ENCODE measurements around the gene ZNF214.

Gene ZNF214

DNA sequence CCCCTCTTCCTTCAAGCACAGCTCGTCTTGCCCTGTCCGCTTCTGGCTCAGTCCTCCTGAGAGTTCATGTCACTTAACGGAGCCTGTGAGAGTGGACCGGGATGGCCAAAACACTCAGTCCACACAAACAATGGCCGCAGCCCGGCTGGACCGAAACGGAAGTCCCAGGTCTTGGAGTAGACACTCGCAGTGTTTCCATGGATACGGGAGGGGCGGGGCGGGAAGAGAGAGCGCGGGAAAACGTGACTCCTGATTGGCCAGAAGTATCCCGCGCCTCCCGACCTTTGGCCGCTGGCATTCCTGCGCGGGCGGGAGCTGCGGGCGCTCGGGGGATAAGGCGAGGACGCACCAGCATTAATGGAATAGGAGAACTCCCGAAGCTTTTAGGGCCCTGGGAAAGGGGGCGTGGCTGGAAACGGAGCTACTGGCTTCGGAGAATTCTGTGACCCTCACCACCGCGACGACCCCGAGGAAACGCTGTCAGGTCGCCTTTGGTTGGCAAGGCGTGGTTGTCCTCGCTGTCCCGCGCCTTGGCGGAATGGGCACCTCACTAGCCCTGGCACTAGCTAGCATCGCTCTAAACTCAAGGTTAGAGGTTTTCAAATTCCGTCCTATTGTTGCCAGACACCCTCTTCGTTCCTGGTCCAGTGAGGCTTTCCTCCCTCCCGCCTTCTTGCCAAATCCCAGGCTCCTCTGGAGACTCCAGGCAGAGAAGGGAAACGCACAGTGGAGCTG, at the start of gene ZNF214, which contains the start of gene NLRP14:
ZNF214 (minus strand) TSS at position 164 of the 735 bp plus-strand sequence. CDS start 17,511 bp downstream, outside the sequence.
NLRP14 (plus strand) TSS at position 297 of the 735 bp plus-strand sequence. CDS start 18,108 bp downstream, outside the sequence.
- peak; percentile 88 for DNase-seq

DNA sequence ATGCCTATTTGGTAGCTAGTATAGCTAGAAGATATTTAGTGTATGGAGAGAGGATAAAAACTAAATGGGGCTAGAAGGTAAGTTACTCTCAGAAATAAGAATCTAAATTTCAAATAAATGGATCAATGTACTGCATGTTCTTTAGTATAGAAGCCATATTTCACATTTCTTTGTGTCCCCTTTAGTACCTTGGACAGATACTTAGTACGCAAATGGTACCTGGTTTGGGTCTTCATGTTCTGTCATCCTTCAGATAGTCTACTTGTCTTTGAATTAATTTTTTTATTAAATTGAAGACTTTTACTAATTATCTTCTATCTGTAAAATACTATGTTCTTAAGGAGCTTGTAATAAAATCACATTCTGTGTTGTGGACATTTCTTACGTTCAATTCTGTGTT, 42.4 kb upstream of the ZNF214 start:
- DNase-seq, result no peak

DNA sequence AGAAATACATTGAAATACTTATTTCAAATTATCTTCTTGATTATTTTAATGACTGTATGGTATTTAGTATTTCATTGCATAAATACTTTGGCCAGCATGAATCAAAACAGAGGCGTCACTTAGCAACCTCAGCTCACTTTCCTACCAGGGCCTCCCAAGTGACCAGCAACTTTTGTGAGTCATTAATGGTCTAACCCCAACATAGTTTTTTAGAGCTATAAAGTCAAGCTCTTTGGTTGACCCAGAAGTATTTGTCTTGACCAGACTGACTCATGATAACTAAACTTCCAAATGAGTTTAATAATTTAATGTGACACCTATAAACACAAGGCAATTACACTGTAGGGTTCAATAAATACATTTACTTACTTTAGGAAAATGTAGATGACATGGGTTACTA, 40.7 kb upstream of the ZNF214 start:
- no peak for DNase-seq

DNA sequence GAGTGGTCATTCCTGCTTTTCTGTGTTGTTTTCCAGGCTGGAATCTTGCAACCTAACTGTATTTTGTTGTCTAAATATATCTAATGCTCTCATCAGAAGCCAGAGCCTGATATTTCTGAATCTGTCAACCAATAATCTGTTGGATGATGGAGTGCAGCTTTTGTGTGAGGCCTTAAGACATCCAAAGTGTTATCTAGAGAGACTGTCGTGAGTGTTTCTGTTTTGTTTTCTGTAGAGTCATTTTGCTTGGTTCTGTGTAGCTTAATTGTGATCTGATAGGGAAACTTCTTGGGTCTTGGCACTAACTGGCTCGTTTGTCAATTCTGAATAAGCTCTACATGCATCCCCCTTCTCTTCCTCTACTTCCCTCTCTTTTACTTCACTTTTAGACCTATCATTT, 37.5 kb upstream of the ZNF214 start:
- DNase-seq, result no peak

DNA sequence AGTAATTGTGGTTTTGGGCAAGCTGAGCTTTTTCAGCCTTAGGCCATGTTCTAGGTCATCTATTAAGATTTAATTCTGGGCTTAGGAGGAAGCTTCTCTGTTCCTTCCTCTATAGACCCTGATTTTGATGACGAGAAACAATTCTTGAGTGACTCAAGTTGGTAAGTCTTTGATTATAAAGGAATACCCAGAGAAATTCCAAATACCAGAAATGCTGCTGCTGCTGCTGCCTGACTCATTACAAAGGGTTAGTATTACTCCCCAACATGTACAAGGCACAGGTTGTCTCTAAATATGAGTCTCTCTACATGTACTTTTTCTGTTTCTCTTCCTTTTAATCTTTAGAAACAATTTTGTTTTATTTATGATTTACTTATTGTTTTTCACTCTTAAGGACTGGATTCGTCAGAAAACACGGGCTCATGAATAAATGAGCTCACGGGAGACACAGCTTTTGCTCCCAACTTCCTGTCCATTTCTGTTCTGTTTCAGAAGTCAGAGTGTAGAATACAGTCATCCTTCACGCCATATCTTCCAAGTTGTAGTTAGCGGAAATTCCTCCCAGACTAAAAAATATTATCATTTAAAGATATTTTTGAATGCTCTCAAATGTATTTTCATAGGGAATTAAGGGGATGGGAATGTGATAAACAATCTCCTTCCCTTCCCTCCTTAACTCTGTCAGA, 36.8 kb upstream of the ZNF214 start:
- DNase-seq, result no peak

DNA sequence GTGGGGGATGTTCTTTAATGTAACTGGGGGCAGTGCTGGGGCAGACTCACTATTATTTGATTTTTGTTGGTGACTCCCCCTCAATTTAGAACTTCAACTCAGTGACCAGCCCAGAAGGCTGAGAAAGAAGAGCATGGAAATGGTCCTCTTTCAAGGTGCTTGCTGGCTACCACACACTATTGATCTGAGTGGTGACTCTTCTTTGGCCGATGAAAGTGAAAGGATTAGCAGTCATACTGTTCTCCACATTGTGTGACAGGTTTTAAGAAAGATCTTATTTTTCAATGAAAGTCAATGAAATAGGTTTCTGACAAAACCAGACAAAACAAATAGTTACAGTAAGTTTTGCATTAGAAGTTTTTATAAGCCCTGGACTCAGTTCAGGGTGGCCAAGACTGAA, 30.0 kb upstream of the ZNF214 start:
- no peak for DNase-seq

DNA sequence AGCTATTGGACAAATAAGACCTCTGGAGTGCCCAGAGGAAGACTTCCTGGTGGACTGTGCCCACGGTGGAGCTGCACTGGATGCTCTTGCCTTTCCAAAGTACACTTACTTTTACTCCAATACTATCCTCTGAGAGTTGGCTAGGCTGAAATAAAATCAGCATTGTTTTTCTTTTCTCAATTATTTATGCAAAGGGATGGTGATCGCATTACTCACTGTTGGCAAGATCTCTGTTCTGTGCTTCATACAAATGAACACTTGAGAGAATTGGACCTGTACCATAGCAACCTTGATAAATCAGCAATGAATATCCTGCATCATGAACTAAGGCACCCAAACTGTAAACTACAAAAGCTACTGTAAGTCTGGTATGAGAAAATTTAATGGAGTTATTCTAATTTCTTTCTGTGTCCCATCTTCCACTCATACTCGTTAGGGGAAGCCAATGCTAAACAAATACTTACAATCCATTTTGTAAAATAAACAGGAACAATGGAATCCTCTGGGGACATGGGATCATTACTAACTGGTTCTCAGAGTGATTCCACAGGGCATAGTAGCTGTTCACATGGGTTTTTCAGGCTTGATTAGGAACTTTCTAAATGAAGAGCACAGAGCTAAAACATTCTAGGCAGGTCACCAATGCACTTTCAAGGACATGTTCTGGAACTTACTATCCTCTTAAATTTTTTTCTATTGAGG, 26.5 kb upstream of the ZNF214 start:
- DNase-seq, result no peak

DNA sequence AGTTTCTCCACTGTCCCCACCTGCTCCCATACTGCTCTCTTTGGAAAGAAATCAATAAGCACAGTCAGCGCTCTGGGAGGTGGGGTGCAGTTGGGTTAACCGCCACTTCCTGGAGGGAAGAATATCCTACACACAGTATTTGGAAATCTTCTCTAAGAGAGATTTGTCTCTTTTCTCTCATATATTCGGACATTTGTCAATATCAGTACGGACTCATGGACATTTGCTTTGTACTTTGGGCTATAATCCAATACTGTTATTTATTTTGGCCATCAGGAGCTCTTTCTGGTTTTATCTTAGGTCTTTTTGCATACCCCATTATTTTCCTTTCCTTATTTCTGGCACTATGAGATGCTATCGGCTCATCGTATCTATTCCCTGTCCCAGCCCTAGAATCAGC, 13.9 kb upstream of the ZNF214 start:
- no peak for DNase-seq

DNA sequence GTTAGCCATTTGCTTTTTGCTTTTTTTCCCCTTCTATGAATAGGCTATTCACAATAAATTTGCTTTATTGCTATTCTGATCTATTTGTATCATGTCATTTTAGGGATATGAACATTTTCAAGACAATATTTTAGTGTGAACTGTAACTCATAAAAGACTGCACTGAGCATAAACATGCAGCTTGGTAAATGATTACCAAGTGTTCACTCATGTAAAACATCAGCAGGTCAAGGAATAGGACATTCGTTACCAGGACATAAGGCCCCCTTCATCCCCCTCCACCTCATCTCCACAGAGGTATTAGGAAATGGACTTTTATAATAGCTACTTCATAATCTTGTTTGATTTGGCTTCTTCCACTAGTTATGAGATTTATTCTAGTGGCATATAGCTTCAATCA, 12.5 kb upstream of the ZNF214 start:
- no peak for DNase-seq

DNA sequence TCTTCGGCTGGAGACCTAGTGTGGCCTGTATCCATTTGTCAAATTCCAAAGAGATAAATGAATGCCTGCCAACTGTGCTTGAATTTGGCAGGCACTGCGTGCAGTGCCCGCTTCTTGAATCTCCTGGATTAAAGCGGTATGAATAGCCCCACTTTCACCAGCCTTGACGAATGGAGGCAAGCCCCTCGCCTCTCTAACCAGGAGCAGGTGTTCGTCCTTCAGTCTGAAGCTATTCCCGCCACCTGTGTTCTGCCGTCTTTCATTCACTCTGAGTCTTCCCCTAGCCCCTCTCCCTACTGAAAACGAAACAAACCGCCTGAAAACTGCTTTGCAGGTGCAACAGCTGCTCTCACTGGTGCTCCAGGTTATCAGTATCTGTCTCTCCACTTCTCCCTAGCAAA, 11.3 kb upstream of the ZNF214 start:
- peak; percentile 20 for DNase-seq

DNA sequence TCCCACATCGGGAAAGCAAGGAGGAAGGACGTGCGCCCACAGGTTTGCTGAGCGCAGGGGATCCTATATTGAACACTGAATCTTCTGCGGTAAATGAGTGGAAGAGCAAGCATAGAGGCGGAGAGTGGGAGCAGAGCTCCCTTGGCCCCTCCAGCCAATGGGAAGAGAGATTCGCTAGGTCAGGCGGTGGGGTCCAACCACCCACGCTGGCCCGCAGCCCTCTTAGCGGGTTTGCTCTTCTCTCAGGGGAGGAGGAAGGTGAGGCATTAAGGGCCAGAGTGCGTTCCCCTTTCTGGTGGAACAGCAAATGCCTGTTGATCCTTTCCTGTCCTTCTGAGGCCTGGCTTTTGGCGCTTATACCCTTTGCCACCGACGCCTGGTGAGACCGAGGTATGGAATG, 10.7 kb upstream of the ZNF214 start:
- no peak for DNase-seq

DNA sequence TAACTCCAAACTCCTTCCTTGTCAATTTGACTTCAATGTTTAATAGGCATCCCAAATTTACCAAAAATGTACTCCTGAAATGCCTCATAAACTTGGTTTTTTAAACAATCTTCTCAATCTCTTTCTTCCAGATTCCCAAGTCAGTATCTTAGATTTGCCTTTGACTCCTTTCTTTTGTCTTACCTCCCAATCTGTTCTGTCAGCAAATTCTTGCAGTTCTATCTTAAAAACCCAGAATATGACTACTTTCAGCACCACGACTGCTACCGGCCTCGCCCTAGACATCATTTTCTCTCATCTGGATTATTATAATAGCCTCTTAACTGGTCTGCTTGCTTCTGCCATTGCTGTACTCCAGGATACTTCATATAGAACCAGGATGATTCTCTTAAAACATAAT, 8.0 kb upstream of the ZNF214 start:
- DNase-seq, result no peak

DNA sequence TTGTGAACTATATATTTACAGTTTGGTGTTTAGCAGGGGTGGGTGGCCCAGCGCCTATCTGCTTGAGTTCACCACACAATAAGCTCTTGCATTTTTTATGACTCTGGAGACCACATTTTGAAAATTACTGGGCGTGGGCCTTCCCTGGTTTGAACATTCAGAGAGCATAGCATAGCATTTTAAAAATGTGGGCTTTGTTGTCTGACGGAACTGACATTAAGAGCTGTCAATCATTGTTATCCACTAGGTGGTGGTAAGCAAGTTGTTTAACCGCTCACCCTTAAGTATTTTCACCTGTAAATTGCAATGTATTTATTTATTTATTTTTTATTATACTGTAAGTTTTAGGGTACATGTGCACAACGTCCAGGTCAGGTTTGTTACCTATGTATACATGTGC, 1.2 kb upstream of the ZNF214 start:
- no peak for DNase-seq

DNA sequence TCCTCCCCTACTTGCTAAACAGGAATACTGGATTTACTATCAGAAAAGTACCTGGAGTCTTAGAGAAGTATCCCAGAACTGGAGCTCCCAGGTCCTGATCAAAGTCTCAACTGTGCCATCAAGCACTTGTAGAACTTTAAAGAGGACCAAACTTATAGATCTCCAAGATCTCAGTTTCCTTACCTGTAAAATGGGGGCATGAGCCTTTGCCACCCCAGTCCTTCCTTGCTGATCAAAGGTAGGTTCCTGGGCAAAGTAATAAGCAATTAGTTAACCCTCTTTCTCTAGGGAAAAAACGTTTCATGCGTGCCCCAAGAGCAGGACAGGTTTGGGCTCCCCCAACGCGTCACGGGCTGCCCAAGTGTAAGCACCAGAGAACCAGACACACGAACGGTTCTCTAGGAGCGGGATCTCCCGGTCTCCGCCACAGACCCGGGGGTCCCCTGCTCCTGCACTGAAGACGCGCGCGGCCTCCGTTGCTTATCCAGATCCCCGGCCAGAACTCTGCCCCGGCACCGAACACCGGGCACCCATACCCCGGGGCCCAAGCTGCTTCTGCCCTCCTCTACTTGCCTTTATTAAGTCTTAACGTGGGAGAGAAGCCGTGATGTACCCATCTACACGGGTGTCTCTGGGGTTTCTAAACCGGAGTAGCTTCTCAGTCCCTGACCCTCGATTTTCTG, 505 bp downstream of the ZNF214 start:
- no peak for DNase-seq

DNA sequence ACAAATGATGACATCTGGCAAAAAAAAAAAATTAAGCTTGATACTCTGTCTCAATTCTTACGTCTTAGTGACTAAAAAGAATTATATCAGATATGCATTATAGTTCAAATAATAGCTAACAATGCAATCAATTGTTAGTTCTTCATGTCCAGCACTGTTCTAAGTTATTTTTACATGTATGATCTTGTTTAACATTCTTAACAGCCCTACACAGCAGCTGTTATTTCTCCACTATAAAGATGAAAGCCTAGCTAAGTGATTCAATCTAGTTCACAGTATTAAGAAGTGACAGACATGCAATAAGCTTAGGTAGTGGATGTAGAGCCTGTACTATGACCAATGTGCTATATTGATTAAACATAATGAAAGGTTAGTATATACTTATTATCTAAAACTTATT, 4.1 kb downstream of the ZNF214 start:
- no peak for DNase-seq

DNA sequence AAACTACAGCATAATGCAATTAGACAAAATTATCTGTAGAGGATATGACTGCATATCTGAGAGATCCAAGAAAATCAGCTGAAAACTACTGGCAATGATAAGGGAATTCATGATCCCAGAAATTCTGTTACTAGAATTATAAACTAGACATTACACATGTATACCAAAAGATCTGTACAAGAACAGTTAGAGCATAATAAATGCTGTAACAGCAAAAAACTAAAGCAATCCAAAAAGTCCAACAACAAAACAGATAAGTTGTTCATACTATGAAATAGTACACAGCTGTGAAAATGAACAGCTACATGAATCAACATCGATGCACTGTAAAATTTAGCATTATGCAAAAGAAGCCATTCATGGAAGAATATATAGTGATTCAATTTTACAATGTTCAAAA, 6.0 kb downstream of the ZNF214 start:
- DNase-seq, result no peak

DNA sequence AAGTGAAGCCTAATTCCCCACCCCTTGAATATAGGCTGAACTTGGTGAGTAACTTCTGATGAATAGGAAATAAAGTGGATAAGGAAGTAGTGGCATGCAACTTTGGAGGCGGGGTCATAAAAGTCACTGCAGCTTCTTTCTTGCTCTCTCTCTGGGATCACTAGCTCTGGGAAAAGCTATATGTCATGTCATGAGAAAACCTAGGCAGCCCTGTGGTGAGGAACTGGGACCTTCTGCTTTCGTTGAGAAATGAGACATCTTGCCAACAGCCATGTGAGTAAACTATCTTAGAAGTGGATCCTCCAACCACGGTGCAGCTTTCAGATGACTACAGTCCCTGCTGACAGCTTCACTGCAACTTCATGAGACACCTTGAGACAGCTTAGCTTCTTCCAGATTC, 15.7 kb downstream of the ZNF214 start:
- no peak for DNase-seq

DNA sequence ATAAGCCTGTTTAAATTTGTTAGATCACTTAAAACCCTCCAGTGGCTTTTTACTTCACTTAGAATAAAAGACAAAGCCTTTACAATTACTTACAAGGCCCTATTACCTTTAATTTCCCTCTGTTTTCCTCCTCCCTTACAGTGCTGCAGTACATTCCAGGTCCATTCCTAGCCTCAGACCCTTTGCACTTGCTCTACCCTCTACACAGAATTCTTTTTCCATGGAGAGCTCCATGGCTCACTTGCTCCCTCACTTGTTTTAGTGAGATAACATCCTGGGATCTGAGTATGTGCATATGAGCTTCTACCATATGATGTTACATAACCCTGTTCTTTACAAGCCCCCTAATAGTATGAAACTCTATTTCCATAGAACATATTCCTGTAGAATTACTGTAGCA, 24.4 kb downstream of the ZNF214 start:
- DNase-seq, result no peak

DNA sequence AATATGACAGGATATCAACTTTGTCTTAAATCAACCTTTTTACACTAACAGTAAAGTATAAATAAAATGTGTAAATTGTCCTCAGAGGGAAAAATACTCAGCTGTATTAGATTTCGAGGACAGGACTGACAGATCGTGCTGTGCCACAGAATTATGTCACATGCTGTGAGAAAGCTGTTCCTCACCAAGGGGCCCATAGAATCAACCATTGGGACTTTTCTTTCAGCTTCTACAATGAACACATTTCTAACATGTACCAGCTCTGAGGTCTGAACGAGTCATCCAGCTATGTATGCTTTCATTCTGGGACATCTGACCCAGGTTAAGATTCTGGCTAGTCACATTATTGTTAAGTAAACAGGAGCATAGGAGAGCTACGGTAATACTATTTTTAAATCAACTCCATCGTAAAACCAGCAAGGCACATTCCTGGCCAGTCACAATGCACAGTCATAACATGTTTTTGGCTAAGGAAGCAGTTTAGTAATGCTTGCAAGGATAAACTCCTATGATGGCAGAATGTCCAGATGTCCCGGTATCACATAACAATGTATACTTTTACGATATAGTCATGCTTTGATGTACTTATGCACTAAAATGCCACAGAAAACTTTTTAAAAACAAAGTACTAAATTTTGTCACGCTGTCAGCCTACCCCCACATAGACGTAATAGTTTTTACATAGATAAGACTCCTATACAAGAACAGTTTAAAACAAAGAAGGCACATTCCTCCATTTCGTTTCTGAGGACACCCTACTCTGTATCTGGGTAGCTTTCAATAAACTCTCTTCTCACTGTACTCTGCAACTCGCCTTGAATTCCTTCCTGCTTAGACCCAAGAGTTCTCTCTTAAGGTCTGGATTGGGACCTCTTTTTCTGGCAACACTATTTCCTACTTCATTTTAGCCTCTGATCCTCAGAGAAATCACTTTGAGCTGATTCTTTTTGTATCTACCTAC, 27.4 kb downstream of the ZNF214 start:
- no peak for DNase-seq

DNA sequence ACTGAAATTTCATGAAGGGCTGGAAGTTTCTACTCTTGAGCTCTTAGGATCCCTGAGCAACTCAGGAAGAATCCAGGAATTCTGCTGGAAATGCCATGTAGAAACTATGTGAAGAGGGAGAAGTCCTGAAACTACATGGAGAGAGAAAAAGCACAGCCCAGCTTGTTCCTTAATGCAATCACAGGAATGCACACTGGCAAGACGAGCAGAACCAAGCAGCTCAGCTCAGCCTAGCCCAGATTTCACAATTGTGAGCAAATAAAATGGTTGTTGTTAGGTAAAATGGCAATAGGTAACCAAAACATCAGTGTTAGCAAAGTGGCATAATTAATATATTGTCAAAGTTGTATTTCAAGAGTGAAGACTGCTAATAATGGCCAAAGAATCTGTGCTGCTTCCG, 28.1 kb downstream of the ZNF214 start:
- no peak for DNase-seq

DNA sequence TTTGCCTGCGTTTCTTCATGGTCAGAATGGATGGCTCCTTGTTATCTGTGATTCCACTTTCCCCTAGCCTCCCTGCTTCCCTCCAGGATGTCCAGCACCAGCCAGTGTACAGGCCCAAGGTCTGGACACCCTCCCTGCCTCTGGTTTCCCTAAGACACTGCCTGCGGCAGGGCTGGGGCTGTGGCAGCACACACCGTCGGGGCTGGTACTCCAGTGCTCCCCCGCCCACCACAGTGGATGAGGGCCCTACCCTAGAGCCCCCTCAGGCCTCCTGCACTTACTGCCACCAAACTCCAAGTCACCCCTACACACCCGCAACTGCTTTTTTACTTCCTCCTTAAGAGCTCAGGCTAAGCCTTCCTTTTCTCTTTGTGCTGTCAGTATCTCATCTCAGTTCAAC, 28.9 kb downstream of the ZNF214 start:
- no peak for DNase-seq

DNA sequence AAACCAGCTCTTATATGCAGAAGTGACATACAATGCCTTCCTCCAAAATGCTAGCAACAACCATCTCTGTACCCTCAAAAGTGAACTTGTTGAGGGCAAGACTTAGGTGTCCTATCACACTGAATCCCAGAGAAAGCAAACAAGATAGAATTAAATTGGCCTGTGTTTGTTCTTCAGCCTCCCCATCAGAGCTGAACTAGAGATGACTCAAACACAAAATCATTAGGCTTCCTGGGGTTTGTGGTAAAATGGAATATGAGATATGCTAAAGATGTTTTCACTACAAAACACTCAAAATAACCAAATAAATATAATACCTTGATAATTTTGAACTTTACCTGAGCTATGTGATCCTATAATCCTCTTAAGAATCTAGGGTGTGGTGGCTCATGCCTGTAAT, 31.6 kb downstream of the ZNF214 start:
- no peak for DNase-seq
